Tibial nerve (tissue), 4 donors: ENCODE data around the gene BTG2.

Source experiments
- CTCF ChIP-seq, 5 experiments: fragments of 200-600 bp in 3 of 5; fragments of 450-650 bp in 2 of 5; sonication (generic) in 3 of 5; IDR thresholded peaks; one replicate each; pipeline ENCODE4 v1.5.1; 2016 to 2019; ENCODE audit warnings: antibody characterized with exemption in 5 of 5, mild to moderate bottlenecking in 3 of 5, moderate library complexity in 2 of 5
- EP300 ChIP-seq, 2 donors: sonication (generic); formaldehyde crosslinking; IDR thresholded peaks; one replicate each; pipeline ENCODE4 v1.6.1; 2017; ENCODE audit warnings: antibody characterized with exemption in 2 of 2, mild to moderate bottlenecking in 1 of 2
- POLR2A ChIP-seq, 2 donors: fragments of 450-650 bp; IDR thresholded peaks; one replicate each; pipeline ENCODE4 v1.6.1; 2017; ENCODE audit warnings: antibody characterized with exemption in 2 of 2, mild to moderate bottlenecking in 2 of 2, moderate library complexity in 2 of 2

DNA sequence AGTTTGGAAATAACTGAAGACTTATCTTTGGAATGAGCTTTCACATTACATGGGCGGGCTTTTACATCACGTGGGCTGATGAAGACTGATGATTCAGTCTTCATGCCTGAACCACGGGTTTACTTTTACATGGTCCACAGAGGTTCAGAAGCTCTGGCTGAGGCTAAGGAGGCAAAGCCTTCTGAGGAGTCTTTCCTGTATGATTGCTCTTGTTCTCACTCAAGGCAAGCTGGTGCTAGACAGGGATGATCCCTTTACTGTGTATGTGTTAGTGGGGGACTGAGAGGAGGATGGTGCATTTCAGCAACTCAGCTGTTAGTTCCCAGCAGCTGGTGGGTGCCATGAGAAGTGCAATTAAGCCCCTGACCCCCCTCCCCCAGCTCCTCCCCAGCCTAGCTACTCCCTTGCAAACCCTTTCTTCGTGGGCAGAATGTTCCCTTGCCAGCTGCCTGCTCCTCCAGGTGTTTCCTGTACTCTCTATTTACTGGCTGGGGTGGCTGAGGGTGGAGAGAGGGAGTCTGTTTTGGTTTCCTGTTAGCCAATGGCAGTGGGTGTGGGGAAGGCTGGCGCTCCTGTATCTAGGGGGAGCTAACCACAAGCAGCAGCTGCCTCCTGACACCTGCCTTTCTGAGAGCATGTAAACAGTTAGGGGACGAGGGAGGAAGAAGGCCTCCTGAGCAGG lies 15.4 kb downstream of the BTG2 start:
- TF ChIP-seq CTCF (IDR thresholded peaks at IDR 0.05) (no peak), POLR2A (IDR thresholded peaks at IDR 0.05) (no peak), EP300 (IDR thresholded peaks at IDR 0.05) (peak; percentile 55 to 81)
